Gastroesophageal sphincter (tissue), 3 donors: ENCODE measurements around the gene LFNG.

Source experiments
- CTCF ChIP-seq, 4 experiments: fragments of 200-600 bp in 2 of 4; fragments of 450-650 bp in 2 of 4; sonication (generic) in 1 of 4; IDR thresholded peaks; one replicate each; pipeline ENCODE4 v1.5.1; 2017 to 2019; ENCODE audit warnings: antibody characterized with exemption in 4 of 4, mild to moderate bottlenecking in 2 of 4, moderate library complexity in 2 of 4
- POLR2AphosphoS5 ChIP-seq: sonication (generic); formaldehyde crosslinking; IDR thresholded peaks from one replicate; pipeline ENCODE4 v1.6.1; 2017; ENCODE audit warnings: antibody characterized with exemption

GRCh38 chr7:2544541-2545188 lies 25.1 kb downstream of the LFNG start:
- TF ChIP-seq CTCF (IDR thresholded peaks at IDR 0.05) (no peak), POLR2AphosphoS5 (no peak)
